Gastroesophageal sphincter (tissue), 3 donors: ENCODE data around the gene HELQ.

Source experiments
- POLR2A ChIP-seq, 2 donors: fragments of 450-650 bp; IDR thresholded peaks; one replicate each; pipeline ENCODE4 v1.6.1; 2017; ENCODE audit warnings: antibody characterized with exemption in 2 of 2, mild to moderate bottlenecking in 2 of 2, moderate library complexity in 1 of 2
- TF ChIP-seq, protein P1 (sequence below), 4 experiments: fragments of 200-600 bp in 2 of 4; fragments of 450-650 bp in 2 of 4; sonication (generic) in 1 of 4; IDR thresholded peaks; one replicate each; pipeline ENCODE4 v1.5.1; 2017 to 2019; ENCODE audit warnings: antibody characterized with exemption in 4 of 4, mild to moderate bottlenecking in 2 of 4, moderate library complexity in 2 of 4

DNA sequence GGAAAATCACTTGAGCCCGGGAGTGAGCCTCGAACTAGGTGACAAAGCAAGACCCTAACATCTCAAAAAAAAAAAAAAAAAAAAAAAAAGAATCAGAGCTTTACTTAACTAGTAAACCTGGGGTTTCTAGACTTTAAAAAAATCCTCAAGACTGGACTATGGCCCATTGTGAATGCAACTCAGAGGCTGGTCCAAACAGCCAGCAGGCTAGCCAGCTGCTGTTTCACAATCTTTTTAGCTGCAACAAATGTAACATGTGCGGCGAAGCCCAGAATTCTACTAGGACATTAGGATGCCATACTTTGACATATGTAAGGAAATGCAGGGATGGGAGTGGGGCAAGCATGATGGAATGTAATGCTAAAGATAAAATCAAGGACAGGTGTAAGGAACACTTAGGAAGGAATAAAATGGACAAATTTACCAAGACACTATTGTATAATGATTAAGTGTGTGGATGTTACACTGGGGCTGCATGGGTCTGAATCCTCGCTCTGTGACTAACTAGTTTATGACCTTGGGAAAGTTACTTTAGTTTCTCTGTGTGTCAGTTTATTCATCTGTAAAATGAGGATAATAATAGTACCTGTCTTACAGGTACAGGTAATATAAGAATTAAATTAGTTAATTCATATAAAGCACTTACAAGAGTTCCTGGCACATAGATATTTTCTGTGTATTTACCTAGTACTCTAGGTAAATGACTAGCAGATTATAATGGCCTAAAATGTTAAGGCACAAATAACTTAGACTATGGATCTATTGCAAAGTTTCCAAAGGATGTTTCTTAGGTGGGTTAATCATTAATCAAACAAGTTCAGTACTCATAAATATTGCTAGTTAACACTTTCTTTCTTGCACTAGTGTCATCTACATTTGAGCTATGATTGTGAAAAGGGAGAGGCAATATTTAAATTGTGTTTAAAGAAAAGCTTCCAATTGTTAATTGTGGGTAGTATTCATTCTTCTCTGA, 49.5 kb downstream of the HELQ start:
- TF ChIP-seq, protein P1, sequence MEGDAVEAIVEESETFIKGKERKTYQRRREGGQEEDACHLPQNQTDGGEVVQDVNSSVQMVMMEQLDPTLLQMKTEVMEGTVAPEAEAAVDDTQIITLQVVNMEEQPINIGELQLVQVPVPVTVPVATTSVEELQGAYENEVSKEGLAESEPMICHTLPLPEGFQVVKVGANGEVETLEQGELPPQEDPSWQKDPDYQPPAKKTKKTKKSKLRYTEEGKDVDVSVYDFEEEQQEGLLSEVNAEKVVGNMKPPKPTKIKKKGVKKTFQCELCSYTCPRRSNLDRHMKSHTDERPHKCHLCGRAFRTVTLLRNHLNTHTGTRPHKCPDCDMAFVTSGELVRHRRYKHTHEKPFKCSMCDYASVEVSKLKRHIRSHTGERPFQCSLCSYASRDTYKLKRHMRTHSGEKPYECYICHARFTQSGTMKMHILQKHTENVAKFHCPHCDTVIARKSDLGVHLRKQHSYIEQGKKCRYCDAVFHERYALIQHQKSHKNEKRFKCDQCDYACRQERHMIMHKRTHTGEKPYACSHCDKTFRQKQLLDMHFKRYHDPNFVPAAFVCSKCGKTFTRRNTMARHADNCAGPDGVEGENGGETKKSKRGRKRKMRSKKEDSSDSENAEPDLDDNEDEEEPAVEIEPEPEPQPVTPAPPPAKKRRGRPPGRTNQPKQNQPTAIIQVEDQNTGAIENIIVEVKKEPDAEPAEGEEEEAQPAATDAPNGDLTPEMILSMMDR (IDR thresholded peaks at IDR 0.05) = no peak
- no peak for TF ChIP-seq POLR2A (IDR thresholded peaks at IDR 0.05)
